ENCODE data around the gene LIN9. TPM values are rescaled to one million over a fixed set of nuclear protein-coding genes. Genes with fewer than 3 reads are reported as not detected.

The LIN9 gene
- total RNA-seq, 1 donor from 2014 or later = 19.5 TPM

DNA sequence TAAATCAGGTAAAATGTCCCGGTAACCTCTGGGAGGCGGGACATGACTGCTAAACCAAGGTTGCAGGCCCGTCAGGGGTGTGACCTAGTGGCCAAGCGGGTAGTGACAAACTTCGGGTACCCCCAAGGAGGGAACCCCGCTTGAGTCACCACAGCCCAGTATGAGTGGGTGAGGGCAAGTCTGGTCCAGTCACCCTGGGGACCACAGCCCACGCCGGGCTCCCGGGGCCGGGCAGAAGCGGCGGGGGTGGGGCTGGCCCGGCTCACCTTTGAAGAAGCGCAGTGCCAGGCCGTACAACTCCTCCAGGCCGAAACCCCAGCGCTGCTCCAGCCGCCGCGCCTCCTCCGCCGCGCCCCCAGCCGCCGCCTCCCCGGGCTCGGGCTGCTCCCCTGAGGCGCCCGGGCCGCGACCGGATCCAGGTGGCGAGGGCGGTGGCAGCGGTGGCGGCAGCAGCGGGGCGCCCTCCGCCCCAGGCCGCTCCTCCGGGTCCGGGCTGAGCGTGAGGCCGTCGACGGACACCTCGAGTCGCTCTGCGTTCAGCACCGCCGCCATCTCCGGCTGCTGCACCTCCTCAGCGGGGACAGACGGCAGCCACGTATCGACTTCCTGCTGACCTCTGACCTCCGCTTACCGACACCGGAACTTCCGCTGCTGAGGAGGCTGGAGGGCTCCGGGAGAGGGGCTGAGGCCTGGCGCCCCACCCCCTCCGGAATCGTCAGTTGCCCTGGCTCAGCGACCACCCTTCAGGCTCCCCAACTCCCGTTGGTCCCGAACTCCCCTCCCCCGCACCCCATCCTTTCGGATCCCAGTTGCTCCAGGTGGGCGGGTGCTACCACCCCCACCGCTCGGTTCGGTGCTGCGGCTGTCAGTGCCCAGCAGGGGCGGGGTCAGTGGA lies 122.6 kb downstream of the LIN9 start, which contains the start of gene ACBD3:
ACBD3 (minus strand) TSS at position 618 of the 895 bp plus-strand sequence; CDS start at position 552, 66 bp downstream.
- Histone ChIP-seq H3K27me3 (ENCODE audit: low read depth) (no peaks in the 10 kb centered on the region), H3K36me3 (peaks cover 6% of the 10 kb centered on the region), H3K9me3 (replicated peaks) (no peaks in the 10 kb centered on the region), H3K4me3 (peak within 1 kb of the TSS; percentile 98), H3K4me1 (peaks cover 60% of the 10 kb centered on the region), H3K27ac (replicated peaks) (peak within 1 kb of the TSS; percentile 97)
- DNase-seq = peak; percentile 88
- TF ChIP-seq, protein P1, sequence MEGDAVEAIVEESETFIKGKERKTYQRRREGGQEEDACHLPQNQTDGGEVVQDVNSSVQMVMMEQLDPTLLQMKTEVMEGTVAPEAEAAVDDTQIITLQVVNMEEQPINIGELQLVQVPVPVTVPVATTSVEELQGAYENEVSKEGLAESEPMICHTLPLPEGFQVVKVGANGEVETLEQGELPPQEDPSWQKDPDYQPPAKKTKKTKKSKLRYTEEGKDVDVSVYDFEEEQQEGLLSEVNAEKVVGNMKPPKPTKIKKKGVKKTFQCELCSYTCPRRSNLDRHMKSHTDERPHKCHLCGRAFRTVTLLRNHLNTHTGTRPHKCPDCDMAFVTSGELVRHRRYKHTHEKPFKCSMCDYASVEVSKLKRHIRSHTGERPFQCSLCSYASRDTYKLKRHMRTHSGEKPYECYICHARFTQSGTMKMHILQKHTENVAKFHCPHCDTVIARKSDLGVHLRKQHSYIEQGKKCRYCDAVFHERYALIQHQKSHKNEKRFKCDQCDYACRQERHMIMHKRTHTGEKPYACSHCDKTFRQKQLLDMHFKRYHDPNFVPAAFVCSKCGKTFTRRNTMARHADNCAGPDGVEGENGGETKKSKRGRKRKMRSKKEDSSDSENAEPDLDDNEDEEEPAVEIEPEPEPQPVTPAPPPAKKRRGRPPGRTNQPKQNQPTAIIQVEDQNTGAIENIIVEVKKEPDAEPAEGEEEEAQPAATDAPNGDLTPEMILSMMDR (IDR thresholded peaks at IDR 0.05; ENCODE audit: borderline replicate concordance) = peak; percentile 42
- intact Hi-C loops (cut with micrococcal nuclease) = no loop called here

DNA sequence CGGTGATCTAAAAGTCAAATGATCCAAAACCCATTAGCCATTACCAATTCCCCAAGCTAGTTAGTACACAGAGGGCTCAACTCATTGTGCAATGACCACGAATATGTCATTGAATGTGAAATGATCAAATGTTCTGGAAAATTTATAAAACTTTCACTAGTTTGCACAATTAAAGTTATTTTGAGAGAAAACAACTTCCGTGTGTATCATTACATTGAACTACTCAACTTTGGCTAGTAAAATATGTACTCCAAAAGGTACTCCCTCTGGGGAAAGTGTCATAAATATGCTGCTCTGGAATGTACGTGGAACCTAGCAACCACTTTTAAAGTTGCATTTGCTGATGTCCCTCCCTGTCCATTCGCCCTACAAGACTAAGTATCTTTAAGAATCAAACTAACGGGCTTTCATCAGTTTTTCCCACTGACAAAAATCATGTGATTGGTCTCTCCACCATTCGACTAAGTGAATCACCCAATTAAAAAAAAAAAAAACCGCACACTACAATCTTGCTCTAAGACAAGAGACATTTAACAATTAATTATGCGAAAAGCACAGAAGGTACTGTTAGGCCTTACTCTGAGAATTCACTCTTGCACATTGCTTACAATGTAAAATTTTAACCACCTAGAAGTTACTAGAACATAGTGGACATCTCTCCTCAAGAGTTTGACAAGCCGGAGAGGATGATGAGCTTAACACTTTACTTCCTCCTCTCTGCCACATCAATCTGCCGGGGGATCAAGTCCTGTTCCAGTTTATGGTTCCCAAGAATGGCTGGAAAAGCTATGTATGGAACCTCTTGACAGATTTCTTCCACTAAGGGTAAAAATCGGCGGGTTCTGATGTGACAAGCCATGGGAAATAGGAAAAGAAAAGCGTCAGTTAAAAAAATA lies 123.6 kb downstream of the LIN9 start:
- TF ChIP-seq, protein P1 (IDR thresholded peaks at IDR 0.05; ENCODE audit: borderline replicate concordance) = no peak
- Histone ChIP-seq H3K9me3 (replicated peaks) (no peaks in the 10 kb centered on the region), H3K27me3 (ENCODE audit: low read depth) (no peaks in the 10 kb centered on the region), H3K4me3 (peak overlapping the region; percentile 98), H3K36me3 (peaks cover 9% of the 10 kb centered on the region), H3K27ac (replicated peaks) (peak overlapping the region; percentile 97), H3K4me1 (peaks cover 69% of the 10 kb centered on the region)
- no peak for DNase-seq
- intact Hi-C loops (cut with micrococcal nuclease) = no loop called here

DNA sequence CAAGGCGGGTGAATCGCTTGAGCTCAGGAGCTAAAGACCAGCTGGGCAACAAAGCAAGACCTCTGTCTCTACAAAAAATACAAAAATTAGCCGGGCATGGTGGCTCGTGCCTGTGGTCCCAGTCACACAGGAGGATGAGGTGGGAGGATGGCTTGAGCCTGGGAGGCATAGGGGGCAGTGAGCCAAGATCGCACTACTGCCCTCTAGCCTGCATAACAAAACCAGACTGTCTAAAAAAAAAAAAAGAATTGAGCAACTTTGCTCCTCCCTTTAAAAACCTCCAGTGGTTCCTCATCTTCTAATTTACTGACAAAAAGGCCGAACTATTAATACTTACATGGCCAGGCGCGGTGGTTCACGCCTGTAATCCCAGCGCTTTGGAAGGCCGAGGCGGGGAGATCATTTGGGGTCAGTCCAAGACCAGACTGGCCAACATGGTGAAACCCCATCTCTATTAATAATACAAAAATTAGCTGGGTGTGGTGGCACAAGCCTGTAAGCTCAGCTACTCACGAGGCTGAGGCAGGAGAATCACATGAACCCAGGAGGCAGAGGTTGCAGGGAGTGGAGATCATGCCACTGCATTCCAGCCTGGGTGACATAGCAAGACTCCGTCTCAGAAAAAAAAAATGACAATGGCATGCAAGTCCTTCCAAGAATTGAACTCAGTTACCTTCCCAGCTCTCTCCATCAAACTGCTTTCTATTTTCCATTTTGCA lies 126.8 kb downstream of the LIN9 start:
- DNase-seq = peak; percentile 53
- Histone ChIP-seq H3K9me3 (replicated peaks) (no peaks in the 10 kb centered on the region), H3K4me1 (peaks cover 78% of the 10 kb centered on the region), H3K4me3 (no peak overlapping the region), H3K27me3 (ENCODE audit: low read depth) (no peaks in the 10 kb centered on the region), H3K36me3 (peaks cover 11% of the 10 kb centered on the region), H3K27ac (replicated peaks) (peak overlapping the region; percentile 30)
- intact Hi-C loops (cut with micrococcal nuclease) = no loop called here
- TF ChIP-seq, protein P1 (IDR thresholded peaks at IDR 0.05; ENCODE audit: borderline replicate concordance) = peak; percentile 47

Other genes starting within 250 kb of the LIN9 start
- gene H3-3A, start 246.4 kb downstream of the LIN9 start, total RNA-seq = 324 TPM
- 29.6 TPM for gene ACBD3, start 122.4 kb downstream of the LIN9 start, total RNA-seq
- gene MIXL1, start 85.5 kb downstream of the LIN9 start, total RNA-seq = not detected
- 138 TPM for gene PARP1, start 98.9 kb upstream of the LIN9 start, total RNA-seq
- 0.85 TPM for gene STUM, start 239.6 kb upstream of the LIN9 start, total RNA-seq